Jurkat, Clone E6-1 (cell line): ENCODE results near the gene ATF6.

Experiments used
- DNase-seq: peaks from one replicate; pipeline ENCODE4 v3.0.0-alpha.2; 2011; ENCODE audit warnings: low read depth, low spot score
- H3K4me3 ChIP-seq: 2 replicates; pipeline ENCODE4 v1.5.1; 2011; ENCODE audit warnings: mild to moderate bottlenecking, low read length, control low read depth, moderate library complexity

ATF6 gene

DNA sequence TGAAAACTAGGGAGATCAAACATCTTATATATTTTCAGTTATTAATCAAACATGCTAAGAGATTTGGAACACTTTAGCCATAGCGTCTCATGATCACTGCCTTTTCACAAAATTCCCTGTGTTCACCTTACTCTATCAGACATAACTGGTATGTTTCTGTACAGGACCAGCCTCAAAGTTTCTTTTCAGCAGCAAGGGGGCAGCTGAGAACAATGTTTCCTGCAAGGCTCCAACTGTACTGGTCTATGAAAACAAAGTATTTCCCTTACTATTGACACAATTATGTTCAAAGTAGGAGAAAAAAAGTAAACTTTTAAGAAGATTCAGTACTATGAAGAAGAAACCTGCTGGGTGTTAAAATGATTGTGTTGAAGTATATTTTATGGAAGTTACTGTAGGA is 98.5 kb downstream of the ATF6 start:
- H3K4me3 ChIP-seq, result no peak overlapping the region
- DNase-seq, result peak; percentile 10

DNA sequence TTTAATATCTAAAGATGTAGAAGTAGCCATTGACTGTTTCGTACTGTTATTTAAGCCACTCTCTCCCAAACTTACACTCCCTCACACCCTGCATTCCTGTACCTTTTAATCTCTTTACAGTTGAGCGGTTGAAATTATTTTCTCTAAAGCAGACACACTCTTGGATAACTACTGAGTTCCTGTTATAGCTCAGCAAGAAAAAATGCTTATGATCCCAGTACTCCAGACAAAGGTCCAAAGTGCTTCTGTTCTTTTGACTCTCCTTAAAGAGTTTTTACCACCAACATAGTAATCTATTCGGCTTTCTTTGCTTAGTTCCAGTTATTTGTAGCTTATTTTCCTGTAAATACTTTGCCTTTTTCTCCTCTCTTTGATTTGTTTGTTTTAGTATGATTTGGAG is 100.1 kb downstream of the ATF6 start:
- DNase-seq, result no peak
- H3K4me3 ChIP-seq, result no peak overlapping the region

DNA sequence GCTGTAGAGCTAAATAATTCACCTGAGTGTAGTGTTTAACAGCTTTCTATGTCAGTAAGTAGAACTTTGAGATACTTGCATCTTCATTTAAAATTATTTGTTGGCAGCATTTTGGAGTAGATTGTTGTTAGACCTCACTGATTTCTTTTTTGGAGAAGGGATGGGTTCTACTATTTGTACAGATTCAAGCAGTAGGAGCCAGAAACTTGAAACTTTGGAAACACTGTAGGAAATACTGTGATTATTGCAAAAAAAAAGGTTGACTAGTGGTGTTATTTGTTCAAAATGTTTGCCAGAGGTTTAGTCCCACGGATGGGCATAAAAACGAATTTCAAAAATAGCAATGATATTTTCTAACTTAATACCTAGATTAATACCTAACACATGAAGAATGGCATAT is 102.7 kb downstream of the ATF6 start:
- no peak for DNase-seq
- no peak overlapping the region for H3K4me3 ChIP-seq

DNA sequence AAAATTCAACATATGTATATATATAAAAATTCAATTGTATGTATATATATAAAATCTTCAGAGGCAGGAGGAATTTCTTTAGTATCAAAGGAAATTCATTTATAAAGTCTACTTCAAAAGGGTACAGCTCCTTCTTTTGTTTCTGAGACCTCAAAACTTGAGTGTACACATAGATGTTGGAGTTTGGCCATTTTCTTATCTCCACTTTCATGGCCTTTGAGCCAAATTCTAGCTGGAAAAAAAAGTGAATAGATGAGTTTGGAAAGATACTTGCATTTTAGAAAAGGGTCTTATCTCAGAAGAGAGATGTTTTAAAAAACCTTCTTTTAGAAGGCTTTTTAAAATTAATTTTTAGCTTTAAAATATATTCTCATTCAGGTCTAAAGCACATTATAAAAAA is 103.2 kb downstream of the ATF6 start:
- no peak for DNase-seq

DNA sequence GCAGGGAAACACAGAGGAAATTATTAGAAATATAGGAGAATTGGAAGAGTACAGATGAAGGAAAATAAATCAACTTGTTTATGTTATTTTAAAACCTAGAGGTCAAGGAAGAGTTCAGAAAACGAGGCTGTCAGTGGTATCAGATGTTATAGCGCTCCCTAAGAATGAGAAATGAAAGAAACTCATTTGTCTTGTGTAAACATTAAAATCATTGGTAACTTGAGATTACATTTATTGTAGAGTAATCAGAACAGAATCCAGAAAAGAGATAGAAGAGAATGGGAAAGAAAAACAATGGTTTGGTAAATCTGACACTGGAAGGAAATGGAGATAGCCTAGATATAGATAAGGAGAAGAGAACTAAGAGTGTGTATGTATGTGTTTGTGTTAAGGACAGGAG is 106.4 kb downstream of the ATF6 start:
- no peak overlapping the region for H3K4me3 ChIP-seq
- DNase-seq, result no peak

More for the DNA sequence above, 103.2 kb downstream of the ATF6 start:
- no peak overlapping the region for H3K4me3 ChIP-seq

DNA sequence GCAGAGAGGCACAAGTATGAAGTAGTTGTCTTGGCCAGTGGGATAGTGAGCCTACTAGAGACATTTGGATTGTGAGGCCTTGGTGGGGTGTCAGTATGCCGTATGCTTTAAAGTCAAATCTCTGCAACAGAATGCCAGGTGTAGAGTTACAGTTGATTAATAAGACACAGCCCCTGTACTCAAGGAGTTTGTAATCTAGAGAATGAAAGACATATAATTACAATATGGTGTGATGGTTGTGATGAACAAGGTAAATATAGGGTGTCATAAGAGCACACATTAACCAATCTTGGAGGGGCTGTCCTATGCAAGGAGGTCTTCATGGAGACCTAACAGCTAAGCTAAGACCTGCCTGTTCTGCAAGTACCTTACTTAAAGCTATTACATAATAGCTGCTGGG is 113.1 kb downstream of the ATF6 start:
- no peak overlapping the region for H3K4me3 ChIP-seq
- DNase-seq, result no peak

DNA sequence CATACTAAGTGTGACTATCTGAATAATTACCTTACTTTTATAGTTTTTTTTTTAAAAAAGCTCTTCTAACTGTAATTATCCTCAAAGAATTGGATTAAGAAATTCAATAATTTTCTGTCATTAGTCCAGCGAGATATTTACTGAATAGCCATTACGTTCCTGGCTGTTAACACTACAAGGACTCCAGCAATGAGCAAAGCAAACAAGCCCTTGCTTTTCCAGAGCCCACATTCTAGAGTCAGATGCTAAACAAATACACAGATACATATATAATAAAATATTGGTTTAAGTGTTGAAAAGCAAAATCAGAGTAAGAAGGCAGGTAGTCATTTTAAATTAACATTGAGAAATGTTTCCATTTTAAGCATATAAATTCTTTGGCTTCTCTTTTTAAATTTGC is 118.4 kb downstream of the ATF6 start:
- H3K4me3 ChIP-seq, result no peak overlapping the region
- DNase-seq, result no peak

DNA sequence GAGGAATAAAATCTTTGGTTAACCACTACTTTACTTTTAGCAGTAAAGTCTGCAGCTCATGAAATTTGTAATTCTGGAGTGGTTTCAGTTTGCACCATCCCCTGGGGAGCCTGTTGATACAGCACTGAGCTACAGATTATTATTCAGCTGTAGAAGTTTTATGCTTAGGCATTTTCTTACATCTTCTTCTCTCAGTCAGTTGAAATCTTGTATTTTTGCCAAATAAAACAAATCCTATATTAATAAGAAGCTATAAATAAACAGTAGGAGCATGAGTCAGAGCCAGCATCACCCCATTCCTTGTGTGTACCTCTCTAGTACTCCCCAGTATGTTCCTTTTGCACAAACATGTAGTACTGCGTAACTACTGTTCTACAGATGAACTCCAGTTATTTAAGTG is 118.9 kb downstream of the ATF6 start:
- no peak for DNase-seq
- H3K4me3 ChIP-seq, result no peak overlapping the region

DNA sequence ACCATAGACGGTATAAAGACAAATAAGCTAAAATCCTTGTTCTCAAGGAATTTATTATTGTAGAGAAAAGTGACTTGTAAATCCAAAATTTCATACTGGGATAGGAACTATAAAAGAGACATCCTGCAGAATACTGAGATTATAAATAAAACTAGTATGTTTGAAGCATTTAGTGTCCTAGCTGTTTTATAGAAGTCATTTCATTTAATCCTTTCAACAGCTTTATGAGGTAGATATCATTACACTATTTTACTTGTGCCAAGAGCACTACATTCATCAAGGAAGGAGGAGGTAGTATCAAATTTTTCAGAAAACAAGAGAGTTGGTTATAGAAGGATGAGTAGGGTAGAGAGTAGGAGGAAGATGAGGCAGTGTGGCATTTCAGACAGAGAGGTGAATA is 119.6 kb downstream of the ATF6 start:
- DNase-seq, result no peak
- H3K4me3 ChIP-seq, result no peak overlapping the region

DNA sequence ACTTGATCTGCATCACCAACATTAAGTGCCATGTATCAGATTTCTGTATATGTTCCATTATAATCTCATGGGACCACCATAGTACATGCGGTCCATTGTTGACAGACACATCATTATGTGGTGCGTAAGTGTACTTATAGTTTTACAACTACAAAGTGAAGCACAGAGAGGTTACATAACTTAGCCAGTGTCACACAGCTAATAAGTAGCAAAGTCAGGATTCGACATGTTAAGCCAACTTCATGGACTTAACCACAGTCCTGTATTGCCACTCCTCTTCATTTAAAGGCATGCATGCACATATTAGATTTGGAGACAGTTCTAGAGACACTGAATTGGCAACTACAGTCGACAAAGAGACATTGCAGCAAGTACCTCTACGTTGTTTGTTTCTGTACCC is 120.5 kb downstream of the ATF6 start:
- DNase-seq, result no peak
- H3K4me3 ChIP-seq, result no peak overlapping the region

DNA sequence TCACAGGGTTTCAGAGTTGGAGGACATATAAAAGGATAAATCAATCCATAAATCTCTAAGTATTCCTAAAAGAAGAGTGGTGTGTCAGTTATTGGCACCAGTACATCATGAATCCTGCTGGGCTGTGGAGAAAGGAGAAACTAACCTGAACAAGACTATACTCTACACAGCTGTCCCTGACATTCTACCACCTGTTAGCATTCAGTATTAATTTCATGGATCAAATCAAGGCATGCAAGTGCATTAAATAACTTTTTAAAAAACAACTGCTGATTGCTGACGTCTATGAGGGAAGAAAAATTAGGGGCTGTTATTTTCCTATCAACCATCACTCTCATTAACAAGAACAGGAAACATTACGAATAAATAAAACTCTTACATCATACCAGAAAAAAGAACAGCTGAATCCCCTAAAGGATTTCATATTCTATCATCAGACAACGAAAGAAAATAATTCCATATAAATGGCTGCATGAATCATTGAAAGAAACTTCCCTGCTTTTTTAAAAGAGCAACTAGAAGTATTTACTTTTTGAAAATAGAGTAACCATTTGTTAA is 121.7 kb downstream of the ATF6 start:
- no peak overlapping the region for H3K4me3 ChIP-seq
- no peak for DNase-seq

DNA sequence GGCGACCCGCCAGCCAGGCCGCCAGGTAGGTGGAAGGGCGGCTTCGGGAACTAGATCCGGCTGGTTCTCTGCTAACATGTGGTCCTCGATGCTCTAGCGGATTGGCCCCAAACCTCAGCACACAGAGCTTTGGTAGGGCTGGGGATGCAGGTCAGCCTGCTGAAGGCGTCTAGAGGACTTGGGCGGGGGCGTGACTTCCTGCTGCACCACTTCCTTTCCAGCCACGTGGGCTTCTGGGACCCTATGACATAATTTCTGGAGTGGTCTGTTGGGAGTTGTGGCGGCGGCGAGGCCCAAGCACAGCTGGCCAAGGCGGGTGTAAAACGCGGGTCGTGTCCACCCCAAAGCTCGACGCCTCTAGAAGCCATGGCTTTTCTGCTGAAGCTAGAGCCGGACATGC is 124.5 kb downstream of the ATF6 start:
- no peak overlapping the region for H3K4me3 ChIP-seq
- no peak for DNase-seq

DNA sequence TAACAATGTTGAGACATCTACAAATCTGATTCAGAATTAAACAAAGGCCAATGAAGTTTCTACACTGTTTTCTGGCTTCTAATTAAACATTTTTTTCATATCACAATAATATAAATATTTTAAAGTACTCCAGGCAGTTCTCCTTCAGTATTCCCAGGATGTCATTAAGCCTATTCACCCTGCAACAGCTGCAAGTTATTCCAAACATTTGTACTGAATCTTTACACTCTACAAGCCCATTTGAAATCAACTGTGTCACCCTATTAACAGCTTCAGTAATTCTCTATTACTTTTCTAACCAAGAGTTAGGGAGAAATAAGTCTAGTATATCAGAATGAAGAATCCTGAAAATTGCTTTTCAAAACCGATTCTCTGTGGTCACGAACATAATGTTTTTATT is 133.0 kb downstream of the ATF6 start:
- no peak overlapping the region for H3K4me3 ChIP-seq
- DNase-seq, result no peak

DNA sequence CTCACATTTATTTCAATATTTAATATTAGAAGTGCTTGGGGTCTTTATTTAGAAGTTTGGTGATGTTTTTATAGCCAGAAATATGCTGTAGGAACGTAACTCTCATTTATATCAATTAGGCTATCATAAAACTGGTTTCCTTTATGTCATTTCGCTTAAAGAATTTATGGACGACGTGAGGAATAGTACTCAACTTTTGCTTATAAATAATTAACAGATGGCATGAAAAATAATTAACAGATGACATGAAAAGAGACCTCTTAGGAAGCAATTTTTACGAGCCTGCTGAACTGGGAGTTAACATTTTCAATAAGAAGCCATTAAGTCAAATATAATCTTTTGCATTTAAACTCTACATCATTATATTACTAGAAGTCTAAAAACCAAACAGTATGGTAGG is 134.0 kb downstream of the ATF6 start:
- DNase-seq, result no peak

DNA sequence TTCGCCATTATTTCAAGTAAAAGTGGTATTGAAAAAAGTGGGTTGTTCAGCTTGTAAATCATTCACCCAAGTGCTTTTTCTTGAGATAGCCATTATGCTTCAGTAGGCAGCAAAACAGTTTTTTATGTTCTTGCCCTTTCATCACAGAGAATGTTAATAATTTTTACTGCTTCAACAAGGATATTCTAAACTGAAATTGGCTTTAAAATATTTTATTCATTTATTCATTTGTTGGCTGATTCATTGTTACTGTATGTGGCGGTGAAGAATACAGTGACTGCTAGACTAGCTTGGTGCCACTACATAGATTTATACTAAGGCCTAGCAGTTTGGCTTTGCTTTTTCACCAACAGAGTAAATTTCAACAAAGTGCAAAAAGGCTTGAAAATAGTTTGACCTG is 136.1 kb downstream of the ATF6 start:
- no peak for DNase-seq
- no peak overlapping the region for H3K4me3 ChIP-seq

More for the DNA sequence above, 134.0 kb downstream of the ATF6 start:
- H3K4me3 ChIP-seq, result no peak overlapping the region

DNA sequence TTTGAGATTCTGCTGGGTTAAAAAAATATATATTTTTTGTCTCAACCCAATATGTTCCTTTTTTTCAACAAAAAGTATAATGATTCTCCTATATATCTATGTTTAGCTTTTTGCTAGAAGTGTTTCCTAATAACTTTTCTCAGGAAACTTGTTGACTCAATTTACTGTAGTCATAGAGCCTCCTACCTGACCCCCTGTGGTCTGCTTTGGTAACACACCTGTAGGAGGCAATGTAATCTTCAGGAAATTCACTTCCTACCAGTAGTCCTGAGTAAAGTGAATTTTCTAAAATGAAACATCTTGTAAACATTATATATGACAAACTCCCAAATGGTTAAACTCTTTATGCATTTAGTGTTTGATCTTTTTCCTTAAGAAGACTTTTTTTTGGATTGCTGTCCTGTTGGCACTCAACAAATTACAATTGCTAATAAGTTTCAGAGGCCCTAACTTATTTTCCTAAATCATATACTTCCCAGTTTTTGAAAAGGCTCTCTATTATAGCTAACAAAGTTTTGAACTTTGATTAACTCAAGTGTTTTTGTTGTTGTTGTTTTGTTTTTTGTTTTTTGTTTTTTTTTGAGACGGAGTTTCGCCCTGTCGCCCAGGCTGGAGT is 139.3 kb downstream of the ATF6 start:
- peak; percentile 54 for DNase-seq
- H3K4me3 ChIP-seq, result no peak overlapping the region

DNA sequence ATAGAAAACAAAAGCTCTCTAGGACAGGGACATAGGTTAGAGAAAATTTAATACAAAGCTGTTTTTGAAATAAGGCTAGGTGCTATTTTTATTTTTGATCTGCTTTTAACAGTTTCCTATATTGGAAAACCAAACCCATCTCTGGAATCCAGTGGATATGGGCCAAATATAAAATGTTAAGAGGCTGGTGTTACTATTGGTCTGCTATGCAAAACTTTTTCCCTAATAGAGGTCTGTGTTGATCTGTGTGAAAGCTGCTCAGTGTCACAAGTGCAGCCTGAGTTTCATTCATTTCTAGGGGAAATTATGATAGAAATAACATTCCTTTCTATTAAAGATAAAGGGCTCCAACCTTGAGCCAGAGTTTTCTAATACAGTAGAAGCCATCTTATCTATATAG is 141.1 kb downstream of the ATF6 start:
- H3K4me3 ChIP-seq, result no peak overlapping the region
- DNase-seq, result no peak

DNA sequence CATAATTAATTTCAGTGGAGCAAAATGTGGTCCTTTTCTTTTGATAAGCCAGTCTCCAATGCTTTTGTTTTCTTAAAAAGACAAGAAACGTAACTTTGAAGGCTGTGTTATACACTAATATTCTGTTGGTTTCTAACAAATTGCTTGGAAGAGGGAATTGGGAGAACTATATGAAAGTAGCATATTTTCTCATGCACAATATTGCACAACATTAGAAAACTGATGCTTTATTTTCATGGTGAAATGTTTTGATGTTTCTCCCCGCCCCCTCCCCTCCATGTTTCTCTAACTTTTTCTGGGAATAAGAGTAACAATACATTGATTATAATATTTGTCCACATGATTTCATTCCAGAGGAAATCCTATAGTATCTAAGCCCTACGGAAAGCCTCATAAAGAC is 142.1 kb downstream of the ATF6 start:
- DNase-seq, result no peak
- no peak overlapping the region for H3K4me3 ChIP-seq

DNA sequence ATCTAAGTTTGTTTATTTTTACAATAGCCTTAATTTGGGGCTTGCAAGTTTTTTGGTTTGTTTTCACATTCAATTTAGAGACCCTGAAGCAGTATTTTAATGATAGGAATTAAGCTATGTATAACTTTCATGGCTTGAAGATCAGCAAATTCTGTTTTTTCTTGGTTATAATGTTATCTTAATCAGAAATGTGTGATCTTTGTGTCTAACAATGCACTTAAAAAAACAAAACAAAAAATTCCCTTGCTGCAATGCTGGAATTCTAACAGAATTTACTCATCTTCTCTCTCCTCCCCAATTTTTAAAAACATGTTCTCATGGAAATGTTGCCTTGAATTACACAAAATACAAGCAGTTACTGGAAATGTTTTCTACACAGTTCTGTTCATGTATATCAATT is 144.5 kb downstream of the ATF6 start:
- H3K4me3 ChIP-seq, result no peak overlapping the region
- DNase-seq, result no peak

DNA sequence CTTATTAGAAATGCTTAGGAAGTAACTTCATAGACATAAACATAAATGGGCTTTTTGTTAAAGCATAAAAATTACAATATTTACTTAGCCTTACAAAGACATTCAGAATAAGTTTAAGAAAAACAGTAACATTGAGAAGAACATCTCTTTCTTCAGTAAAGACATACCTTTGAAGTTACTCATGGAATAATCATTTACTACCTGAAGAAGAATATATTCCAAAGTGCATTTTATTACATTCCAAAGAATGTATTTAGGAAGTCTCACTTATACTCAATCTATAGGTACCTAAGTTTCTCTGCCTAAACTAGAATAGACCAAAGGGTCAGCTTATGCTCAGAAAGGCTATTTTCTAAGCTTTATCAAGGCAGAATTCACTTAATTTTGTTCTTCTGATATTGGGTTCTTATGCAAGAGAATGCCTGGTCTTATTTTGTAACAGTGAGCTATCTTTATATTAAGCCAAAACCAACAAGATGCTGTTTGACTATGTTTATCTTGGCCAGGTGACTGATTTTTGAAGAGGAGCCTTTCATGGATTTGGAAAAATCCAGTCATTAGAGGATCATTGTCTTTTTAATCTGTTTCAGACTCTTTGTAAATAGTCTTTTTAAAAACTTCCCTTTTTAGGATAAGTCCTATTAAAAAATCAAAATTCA is 147.5 kb downstream of the ATF6 start:
- no peak for DNase-seq
- no peak overlapping the region for H3K4me3 ChIP-seq

DNA sequence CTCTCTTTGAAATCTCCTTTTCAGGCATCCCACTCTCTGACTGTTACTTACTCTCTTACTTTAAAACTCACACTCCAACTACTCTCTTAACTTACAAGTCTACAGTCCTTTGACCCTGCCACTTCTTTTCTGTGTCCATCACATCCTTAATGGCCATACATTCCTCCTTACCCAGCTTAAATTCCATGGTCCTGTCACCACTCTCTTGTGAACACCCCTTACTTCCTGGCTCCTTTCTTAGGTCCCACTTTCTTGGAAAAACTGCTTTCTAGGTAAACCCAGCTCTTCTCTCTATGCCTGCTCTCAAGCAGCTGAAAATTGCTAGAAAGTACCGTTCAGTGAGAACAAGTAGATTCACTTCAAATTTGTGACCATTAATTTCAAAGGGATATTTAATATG is 148.5 kb downstream of the ATF6 start:
- DNase-seq, result no peak
- no peak overlapping the region for H3K4me3 ChIP-seq
